Pons (tissue), 1 donor: Measurements from ENCODE around the gene RHOBTB1.
A peak's percentile ranks its signal among the peaks of the same experiment; 100 is the strongest.

Source experiments
- DNase-seq: peaks from one replicate; pipeline ENCODE4 v3.0.0-alpha.2; 2016; ENCODE audit warnings: low spot score

The RHOBTB1 gene

DNA sequence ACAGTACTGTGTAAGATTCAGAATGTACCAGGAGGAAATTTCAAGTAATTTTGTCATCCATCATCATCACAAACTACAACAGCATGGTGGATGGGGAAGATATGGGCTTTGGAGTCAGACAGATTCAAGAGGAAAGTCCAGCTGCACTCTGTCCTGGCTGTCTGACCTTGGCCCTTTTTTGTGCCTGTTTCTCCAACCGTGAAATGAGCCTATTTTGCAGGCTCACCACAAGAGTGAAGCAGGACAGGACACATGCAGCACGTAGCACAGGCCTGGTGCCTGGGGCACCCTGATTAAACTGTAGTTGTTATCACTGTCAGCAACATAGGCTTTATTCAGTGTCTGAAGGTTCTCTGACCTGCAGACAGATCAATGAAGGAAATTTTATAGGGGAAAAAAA is 37.6 kb downstream of the RHOBTB1 start:
- DNase-seq: no peak

DNA sequence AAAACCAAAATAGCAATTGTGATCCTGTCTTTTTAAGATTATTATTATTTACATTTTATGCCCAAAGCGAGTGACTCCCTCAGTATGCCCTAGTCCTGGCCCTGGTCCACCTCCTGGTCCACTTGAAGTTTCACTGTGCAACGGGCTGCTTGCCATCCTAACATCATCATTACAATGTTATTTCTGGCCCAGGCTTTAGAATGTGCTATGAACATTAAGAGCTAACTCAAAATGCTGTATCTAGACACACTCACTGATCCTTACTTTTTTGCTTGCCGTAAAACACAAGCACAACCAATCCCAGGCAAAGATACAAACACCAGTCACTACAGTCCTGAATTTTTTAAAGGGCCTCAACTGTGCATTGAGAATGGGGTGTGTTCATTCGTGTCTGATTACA is 38.4 kb downstream of the RHOBTB1 start:
- no peak for DNase-seq

DNA sequence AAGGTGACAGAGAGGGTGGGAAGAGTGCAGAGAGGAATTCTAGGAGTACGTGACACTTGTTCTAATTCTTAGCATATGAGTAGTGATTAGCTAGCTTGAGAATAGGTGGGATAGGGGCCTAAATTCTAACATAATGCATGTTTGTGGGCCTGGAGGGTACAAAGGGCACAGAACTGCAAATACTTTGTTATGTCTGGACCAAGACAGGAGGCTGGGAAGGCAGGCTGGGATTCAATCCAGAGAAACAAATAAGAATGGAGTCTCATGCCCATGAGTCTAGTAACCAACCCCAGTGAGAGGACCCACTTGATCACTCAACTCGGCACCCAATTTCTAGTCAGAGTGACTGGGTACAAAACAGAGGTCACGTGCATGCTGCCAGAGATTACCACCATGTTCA is 40.9 kb downstream of the RHOBTB1 start:
- no peak for DNase-seq

DNA sequence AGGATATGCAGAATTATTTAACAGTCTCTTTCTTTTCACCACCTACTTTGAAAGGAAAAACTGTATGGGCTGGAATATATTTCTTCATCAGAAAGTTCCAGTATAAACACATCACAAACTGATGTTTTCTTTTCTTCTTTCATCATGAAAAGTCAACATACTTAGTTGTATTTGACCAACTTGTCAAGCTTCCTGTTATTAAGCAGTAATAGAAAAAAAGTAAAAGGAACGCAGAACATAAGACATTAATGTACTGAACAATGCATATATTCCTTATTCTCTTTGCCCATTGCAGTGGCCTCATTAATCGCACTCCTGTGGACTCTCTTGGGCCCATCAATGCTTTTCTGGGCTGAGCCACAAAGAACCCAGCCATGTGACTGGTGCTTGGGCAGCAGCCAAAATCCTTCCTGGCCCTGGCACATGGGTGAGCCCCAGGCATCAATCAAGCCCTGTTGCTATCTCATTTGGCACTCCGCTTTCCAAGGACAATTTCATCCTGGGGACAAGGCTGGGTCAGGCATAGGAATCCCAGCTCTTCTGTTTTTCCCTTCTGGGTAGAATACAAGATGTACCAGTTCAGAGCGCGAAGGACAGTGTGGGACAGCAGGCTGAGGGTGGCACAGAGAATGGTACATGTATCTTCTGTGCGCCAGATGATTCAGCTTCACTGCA is 42.3 kb downstream of the RHOBTB1 start:
- DNase-seq: peak; percentile 79

DNA sequence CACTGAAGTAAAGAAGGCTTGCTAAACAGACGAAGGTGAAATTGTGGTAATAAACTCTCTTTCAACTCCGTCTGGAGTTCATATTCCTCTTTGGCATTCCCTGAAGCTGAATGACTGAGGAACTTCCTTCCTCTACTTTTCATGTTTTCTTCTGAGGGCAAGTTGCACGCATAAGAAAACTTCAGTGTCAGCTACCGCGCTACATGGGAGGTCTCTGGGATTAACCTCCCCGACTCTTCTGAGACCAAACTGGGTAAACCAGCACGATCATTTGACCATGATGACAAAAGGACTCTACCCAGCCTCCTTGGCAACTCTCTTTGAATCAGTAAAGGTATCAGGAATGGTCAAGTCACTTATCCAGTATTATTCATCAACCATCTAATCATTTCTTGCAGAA is 44.7 kb downstream of the RHOBTB1 start:
- no peak for DNase-seq

DNA sequence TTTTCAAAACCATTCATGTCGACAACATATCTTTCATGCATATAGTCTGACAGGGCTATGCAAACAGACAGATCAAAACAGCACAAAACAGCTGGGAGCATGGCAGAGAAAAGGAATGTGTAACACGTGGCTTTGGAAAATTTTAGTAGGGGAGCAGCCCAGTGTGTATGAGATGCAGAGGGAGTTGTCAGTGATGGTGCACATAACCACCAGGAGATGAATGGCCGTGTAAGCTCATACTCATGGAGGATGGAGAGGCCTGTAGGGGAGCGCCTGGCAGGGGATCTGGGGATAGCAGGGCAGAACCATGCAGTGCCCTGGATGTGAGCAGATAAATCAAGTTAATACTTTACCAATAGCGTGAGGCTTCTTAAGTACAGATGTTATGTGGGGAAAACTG is 45.7 kb downstream of the RHOBTB1 start:
- no peak for DNase-seq

DNA sequence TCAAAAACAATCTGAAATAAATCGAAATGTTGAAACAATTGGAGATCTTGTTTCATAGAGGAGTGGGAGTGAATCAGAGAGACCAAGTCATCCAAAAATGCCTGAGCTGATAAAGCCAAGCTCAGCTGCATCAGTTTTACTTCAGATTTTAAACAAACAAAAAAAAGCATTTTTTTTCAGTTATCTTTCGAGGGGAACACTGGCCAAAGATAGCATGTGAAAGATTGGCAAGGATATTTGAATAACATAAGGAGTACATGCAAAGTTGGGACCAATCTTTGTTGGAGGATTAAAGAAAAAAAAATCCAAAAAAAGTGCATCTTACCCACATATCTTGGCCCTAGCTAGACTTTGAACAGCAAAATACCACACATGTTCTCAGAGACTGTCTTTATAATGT is 47.2 kb downstream of the RHOBTB1 start:
- DNase-seq: no peak

DNA sequence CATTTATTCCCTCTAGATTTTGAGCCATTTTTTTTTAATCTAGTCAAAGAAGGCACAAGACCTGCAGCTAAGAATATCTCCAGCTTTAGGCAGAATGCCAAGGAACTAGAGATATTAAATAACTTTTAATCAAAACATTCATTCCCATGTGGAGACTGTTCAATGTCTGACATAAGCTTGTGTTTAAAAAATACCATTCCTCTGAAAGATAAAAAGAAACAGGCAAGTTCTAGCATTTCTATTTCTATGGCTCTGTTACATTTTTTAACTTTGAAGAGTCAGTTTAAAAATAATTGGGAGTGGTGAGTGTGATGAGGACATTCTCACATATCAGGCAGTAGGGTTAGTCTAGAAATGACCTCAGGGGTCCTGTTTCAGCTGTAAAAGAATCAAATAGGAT is 48.0 kb downstream of the RHOBTB1 start:
- no peak for DNase-seq

DNA sequence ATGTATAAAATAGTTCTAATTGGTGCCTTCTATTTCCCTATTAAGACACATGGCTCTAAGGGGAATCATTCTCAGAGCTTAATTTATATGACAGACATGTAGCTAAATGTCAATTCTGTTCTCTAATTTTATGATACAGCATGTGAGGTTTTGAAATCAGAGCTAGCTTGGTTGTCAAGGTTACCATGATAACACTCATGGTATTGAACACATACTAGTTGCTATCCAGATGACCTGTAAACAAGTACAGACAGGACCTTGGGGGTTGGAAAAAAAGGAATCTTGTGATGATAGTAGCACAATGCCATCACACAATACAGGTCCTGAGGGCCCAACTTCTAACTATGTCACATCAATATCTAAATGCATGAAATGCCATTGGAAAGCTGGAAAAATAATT is 49.2 kb downstream of the RHOBTB1 start:
- no peak for DNase-seq

DNA sequence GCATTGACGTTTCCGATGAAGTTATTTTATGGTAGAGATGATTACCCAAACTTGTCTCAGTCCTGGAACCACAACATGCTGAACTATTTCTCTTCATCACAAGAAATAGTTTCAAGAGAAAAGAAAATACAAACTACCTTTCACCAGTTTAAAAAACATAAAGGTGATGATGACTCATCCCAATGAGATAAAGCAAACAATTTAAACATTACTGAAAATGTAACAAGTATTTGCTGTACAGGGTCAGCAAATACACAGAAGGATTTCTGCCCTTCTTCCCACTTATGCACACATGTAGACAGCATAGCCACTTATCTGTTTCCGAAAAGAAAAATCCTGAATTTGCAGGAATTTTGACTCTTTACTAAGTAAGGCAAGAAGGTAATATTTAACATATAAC is 50.8 kb downstream of the RHOBTB1 start:
- DNase-seq: no peak

DNA sequence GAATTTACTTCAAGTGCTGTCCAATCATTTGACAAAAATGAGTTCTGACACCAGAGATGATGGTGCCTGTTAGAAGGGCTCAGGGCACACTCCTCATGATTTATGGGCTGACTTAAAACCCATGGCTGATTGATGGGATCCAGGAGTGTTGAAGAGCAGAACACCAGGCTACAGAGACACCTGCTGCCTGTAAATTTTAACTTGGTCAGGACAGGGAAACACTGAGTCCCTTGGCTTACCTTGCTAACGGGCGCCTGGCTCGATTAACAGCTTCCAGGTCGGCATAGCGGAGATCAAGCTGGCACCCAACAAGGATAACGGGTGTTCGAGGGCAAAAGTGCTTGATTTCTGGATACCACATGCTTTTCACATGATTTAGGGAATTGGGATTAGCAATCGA is 51.4 kb downstream of the RHOBTB1 start:
- DNase-seq: no peak

DNA sequence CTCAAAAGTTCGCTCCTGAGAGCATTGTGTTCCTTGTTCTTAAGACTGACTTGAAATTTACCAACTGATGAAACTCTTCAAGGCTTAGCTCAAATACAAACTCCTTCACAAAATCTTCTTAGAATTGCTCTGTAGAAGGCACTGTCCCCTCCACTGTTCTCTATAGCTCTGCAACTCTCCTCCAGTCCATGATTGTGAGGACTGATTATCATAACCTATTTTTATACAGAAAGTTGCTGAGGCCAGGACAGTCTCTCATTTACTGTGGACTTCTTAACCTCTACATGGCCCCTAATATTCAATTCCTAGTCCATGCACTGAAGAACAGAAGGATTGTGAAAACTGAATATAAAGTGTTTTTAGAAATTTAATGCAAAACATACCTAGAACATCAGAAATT is 53.2 kb downstream of the RHOBTB1 start:
- DNase-seq: no peak

DNA sequence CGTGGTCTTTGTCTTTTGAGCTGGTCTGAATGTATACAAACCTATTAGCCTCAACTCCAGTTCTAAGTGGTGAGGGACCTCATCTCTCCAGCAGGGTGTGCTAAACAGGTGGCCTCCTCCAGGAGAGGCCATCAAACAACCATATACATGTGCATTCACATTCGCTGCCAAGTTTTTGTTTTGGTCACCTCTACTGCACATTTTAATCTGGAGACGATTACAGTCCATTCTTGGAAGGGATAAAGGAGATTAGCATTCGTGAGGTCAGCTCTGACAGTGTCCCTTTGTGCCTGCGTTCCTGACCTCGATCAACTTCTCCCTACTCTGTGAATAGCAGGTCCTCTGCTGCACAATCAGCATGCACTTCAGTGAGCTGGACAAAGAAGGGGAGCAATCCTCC is 60.8 kb downstream of the RHOBTB1 start:
- DNase-seq: no peak

DNA sequence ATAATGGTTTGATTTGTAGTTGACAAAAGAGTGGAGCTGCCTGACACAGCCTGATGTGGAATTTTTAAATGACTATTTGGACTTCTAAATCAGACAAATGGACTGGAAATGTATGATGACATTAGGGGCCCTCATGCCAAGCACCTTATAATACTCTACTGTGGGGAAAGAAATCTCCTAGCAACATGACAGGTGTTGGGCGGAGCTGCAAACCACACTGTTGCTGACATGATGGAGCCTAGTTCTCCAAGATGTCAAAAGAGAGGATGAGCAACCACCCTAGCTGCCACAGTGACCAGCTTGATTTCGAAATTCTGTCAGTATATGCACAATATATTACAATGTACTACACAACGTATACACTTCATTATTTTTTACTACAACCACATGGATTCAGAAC is 65.8 kb downstream of the RHOBTB1 start:
- DNase-seq: no peak

DNA sequence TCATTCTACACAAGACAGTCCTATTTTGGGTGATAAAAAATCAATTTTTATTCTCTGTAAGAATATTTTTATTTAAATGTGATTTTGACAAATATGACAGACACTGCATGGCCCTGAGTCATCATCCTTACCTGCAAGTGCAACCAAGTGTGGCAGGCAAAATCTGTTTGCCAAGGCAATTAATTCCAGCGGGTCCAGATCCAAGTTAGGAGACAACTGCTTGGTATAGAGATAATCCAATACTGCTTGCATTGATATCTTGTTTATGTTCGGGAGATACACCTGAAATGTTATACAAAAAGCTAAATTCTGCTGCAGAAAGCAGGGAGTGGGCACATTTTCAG is 66.2 kb downstream of the RHOBTB1 start:
- no peak for DNase-seq

DNA sequence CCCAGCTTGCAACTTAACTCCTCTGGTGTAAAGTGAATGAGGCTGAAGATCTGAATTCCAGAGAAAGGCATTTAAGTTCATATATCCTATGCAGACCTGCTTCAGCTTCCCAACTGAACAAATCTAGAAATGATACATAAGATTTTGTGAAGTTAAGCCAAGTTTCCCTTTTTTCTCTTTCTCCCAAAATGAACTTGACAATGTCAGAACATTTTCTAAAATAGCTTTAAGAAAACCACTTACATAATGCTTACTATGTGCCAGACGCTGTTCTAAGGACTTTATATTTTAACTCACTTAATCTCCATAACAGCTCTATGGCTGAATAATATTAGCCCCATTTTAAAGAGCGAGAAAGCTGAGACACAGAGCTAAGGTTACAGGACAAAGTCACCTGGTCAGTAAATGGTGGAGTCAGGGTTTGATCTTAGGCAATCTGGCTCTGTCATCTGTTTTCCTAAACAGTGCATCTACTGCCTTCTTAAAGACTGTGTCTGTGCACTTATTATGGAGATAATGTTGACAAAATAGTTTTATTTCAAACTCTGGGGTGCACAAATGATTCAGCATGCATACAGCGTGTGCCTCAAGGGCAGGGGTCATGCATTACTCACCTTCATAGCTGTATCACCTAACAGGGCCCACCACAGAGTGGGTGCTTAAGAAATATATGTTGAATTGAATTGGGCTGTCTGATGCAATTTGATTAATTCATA is 66.8 kb downstream of the RHOBTB1 start:
- DNase-seq: no peak

DNA sequence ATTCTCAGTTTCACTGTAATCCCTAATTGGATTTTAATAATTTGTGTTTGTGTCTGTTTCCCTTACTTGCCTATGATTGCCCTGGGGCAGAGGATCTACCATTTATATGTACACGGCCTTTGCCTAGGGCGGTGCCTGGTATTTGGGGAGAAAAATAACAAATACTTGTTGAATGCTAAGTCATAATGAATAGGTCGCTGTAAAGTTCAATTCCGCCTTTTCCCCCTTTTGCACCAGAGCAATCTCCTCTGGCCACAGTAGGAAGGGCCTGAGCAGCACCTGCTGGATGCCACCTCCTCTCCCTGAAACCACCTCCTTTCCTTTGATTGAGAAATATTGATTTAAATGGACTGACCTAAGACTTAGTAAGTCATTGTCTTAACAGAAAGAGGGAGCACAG is 70.2 kb downstream of the RHOBTB1 start:
- no peak for DNase-seq

DNA sequence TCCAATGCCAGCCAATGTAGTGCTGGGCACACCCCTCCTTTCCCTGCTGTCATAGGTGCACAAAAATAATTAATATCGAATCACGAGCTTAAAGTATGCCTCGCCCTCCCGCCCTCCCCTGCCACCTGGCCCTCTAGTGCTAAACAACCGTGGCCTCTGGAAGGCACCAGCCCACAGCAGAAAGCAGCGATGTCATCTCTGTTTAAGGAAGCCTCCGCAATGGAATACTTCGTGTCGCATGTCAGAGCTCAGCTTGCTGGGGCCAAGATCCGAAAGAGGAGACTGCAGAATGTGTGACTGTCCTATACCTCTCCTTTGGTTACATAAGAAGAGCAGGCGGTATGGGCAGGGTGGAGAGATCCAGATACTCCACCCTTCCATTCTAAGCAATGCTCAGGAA is 71.5 kb downstream of the RHOBTB1 start:
- no peak for DNase-seq

DNA sequence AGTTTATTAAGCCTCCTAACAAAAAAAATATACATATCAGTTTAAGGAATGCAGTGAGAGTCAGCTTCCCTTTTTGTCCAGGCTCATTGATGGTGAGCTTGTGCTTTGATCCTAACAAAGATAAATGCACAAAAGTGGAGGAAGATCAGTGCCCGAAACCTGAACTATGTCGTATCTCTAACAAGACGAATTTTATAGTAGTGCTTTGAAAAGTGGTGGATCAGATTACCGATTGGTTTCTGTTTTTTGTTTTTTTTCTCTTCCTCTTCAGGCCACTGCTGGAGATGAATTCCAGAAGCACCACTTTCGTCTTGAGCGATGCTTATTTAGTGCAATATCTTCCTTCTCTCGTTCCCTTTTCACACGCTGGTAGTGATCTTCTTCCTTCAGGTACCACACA is 72.8 kb downstream of the RHOBTB1 start:
- no peak for DNase-seq

DNA sequence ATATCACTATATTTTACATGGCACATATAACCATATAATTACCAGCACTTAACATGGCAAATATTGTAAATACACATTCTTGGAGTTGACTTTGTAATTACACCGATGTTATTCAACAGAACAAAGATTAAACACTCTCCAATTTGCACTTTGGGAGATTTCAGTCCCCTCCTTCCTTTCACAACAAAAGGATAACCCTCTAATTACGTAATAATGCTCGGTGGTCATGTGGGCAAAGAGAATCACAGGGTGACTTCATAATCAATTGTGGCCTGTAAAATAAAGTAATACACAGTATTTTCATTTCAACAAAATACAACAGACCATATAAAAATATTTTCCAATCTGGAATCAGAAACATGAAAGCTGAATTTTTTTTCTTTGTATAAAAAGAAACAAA is 73.2 kb downstream of the RHOBTB1 start:
- DNase-seq: no peak

DNA sequence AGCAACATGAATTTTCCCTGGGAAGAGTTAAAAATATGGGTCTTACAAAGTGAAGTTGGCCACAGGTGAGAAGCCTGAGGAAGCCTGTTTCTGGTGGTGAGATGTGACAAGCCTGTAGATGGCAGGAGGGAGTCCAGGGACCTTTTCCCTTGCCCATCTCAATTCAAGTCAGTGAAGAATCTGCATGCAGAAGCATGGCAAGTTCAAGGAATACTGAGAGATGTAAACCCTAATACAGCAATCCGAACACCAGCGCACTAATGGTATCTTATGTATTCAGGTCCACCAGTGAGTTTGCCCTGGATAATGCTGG is 73.6 kb downstream of the RHOBTB1 start:
- DNase-seq: no peak

DNA sequence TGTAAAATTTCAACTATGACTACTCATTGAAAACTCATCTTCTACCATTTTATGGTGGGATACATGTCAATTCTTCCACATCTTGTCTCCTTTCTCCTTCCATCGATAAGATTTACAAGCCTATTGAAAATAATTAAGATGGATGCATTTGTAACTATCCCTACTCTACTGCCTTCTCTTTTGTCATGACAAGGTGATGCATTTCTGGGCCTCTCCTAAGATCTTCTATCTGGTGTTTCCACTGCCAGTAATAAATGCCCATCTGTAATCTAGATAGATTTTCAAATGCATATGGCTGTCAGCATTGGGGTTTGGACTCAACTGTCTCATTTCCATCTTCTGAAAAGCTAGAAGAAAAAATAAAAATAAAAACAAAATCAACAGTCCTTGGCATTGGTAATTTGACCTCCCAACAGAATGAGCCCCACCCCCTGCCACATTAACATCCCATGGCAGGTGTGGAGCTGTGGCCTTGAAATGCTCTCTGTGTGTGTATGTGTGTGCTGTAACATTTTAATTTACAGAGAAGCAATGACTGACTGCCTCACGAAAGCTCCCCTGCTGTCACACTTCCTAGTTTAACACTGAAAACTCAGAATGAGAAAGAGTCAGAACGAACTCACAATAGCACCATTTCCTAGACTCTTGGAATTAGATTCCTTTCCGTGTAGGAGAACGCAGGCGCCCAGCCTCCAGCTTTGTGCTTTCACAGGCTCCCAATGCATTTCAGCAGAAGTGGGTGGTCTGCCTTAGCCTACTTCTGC is 74.2 kb downstream of the RHOBTB1 start:
- DNase-seq: no peak

DNA sequence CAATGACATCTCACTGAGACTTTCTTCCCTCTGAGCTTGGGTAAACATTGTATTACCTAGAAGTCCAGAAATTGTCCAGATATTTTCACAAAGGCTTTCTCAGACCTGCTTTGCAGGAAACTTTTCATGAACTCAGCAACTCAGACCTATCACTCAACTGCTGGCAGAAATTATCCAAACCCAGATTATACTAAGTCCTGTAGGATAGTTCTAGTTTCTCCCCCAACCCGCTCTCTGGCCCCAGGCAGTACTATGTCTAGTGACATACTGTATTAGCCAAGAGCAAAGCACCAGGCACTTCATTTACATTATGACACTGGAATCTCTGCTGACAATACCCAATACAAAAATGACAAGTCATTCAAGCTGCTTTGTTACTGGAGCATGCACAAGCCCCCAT is 75.0 kb downstream of the RHOBTB1 start:
- no peak for DNase-seq
